Suprapubic skin (tissue), 3 donors: ENCODE data around the gene CAPN9.

Experiments
- CTCF ChIP-seq, 2 donors: fragments of 200-600 bp in 1 of 2; fragments of 450-650 bp in 1 of 2; sonication (generic) in 1 of 2; IDR thresholded peaks; one replicate each; pipeline ENCODE4 v1.5.1; 2016 to 2019; ENCODE audit warnings: antibody characterized with exemption in 2 of 2, mild to moderate bottlenecking in 1 of 2, moderate library complexity in 1 of 2
- POLR2A ChIP-seq, 2 donors: fragments of 450-650 bp; IDR thresholded peaks; one replicate each; pipeline ENCODE4 v1.6.1; 2017; ENCODE audit warnings: antibody characterized with exemption in 2 of 2, mild to moderate bottlenecking in 2 of 2, moderate library complexity in 2 of 2

- TF ChIP-seq POLR2A (IDR thresholded peaks at IDR 0.05) (no peak), CTCF (IDR thresholded peaks at IDR 0.05) (no peak)
Observed at GRCh38 chr1:230851291-230851691, 104.1 kb downstream of the CAPN9 start.
